ENCODE results near the gene TMEM198. TPM values are rescaled to one million over a fixed set of nuclear protein-coding genes. Genes with fewer than 3 reads are reported as not detected.
A peak's percentile ranks its signal among the peaks of the same experiment; 100 is the strongest.

Gene TMEM198
- total and polyA plus RNA-seq, 9 of the 15 experiments (the other 6 are each of a cell fraction or from before 2014, with no cell fraction given): 0.03 to 3.8 (median 1.0) TPM

GRCh38 chr2:219541611-219542180 is 2.1 kb upstream of the TMEM198 start (continued):
- TF ChIP-seq RREB1 (CRISPR knock-in tag; IDR thresholded peaks at IDR 0.05) (no peak), BRF2 (IDR thresholded peaks at IDR 0.05; ENCODE audit: borderline replicate concordance, insufficient read depth, insufficient read length) (no peak), ZNF511 (CRISPR knock-in tag; IDR thresholded peaks at IDR 0.05) (no peak), ZNF398 (CRISPR knock-in tag; IDR thresholded peaks at IDR 0.05) (no peak), PYGO2 (tag; IDR thresholded peaks at IDR 0.05) (no peak), NFYB (IDR thresholded peaks at IDR 0.05; ENCODE audit: extremely low read depth, insufficient read length) (no peak), LEF1 (IDR thresholded peaks at IDR 0.05) (no peak), ETS2 (tag; IDR thresholded peaks at IDR 0.05; ENCODE audit: borderline replicate concordance, poor library complexity, severe bottlenecking) (no peak), MBD2 (IDR thresholded peaks at IDR 0.05; ENCODE audit: borderline replicate concordance, low read depth) (no peak), ZKSCAN3 (CRISPR knock-in tag; IDR thresholded peaks at IDR 0.05) (no peak), MTA1 (IDR thresholded peaks at IDR 0.05; ENCODE audit: borderline replicate concordance) (peak; percentile 40; the same call in 1 of the 2 replicates), SIN3B (IDR thresholded peaks at IDR 0.05; ENCODE audit: low read depth) (peak; percentile 73; the same call in 1 of the 2 replicates), ZNF766 (CRISPR knock-in tag; conservative IDR thresholded peaks at IDR 0.05) (no peak), HMG20A (CRISPR knock-in tag; conservative IDR thresholded peaks at IDR 0.05) (no peak), PCBP1 (IDR thresholded peaks at IDR 0.05; ENCODE audit: low read depth, low read length, poor library complexity, severe bottlenecking) (no peak), MAFF (IDR thresholded peaks at IDR 0.05; ENCODE audit: low read length) (no peak), ELK1 (CRISPR knock-in tag; IDR thresholded peaks at IDR 0.05) (no peak)

All from K562 (cell line).